K562 (cell line): ENCODE measurements around the gene RUVBL2. TPM values are rescaled to one million over a fixed set of nuclear protein-coding genes. Genes with fewer than 3 reads are reported as not detected.

Experiments
- ARID2 ChIP-seq: fragments of 450-650 bp; IDR thresholded peaks from 2 replicates; pipeline ENCODE4 v1.6.1; 2017; ENCODE audit warnings: antibody characterized with exemption, mild to moderate bottlenecking
- BHLHE40 ChIP-seq: IDR thresholded peaks from 2 replicates; pipeline ENCODE4 v1.6.1; 2011; ENCODE audit warnings: low read length, improper control_type of control experiment
- CHD1 ChIP-seq: fragments of 200-600 bp; sonication (generic); IDR thresholded peaks from one replicate; pipeline ENCODE4 v1.6.1; 2012; ENCODE audit warnings: mild to moderate bottlenecking, moderate library complexity, low read length, inconsistent platforms
- DIDO1 ChIP-seq: fragments of 450-650 bp; IDR thresholded peaks from 2 replicates; pipeline ENCODE4 v1.6.1; 2016; ENCODE audit warnings: low read depth, missing biosample characterization, missing genetic modification characterization
- ETS2 ChIP-seq: IDR thresholded peaks from 2 replicates; pipeline ENCODE4 v1.6.1; 2016; ENCODE audit warnings: borderline replicate concordance, missing genetic modification characterization, mild to moderate bottlenecking, moderate library complexity, missing compliant biosample characterization; ENCODE audit not compliant: poor library complexity, severe bottlenecking
- FOXA1 ChIP-seq: fragments of 450-650 bp; IDR thresholded peaks from 2 replicates; pipeline ENCODE4 v1.6.1; 2016; ENCODE audit warnings: mild to moderate bottlenecking, borderline replicate concordance
- KAT7 ChIP-seq: sonication (generic); formaldehyde crosslinking; IDR thresholded peaks from 2 replicates; pipeline ENCODE4 v1.8.0; 2022; ENCODE audit warnings: missing genetic modification reagents, mild to moderate bottlenecking, borderline replicate concordance
- KDM2B ChIP-seq: fragments of 250-450 bp; sonication (Bioruptor Pico); IDR thresholded peaks from 2 replicates; pipeline ENCODE4 v1.8.0; 2021; ENCODE audit warnings: mild to moderate bottlenecking, moderate library complexity
- KLF10 ChIP-seq: fragments of 250-450 bp; sonication (Bioruptor Pico); IDR thresholded peaks from 2 replicates; pipeline ENCODE4 v1.6.1; 2021; ENCODE audit warnings: matching md5 sums
- KLF16 ChIP-seq: IDR thresholded peaks from 2 replicates; pipeline ENCODE4 v1.6.1; 2016; ENCODE audit warnings: antibody characterized with exemption
- LARP7 ChIP-seq: fragments of 450-650 bp; IDR thresholded peaks from 2 replicates; pipeline ENCODE4 v1.6.1; 2016
- MIER1 ChIP-seq: fragments of 450-650 bp; IDR thresholded peaks from 2 replicates; pipeline ENCODE4 v1.6.1; 2016; ENCODE audit warnings: antibody characterized with exemption, mild to moderate bottlenecking, low read depth
- MXI1 ChIP-seq: IDR thresholded peaks from 2 replicates; pipeline ENCODE4 v1.6.1; 2011; ENCODE audit warnings: low read depth, mild to moderate bottlenecking, improper control_type of control experiment, low read length
- NONO ChIP-seq, 2 experiments: fragments of 200-400 bp in 1 of 2; fragments of 450-650 bp in 1 of 2; formaldehyde crosslinking in 1 of 2; IDR thresholded peaks; 2 replicates each; pipeline ENCODE4 v1.6.1; 2017; ENCODE audit warnings: low read depth in 2 of 2, mild to moderate bottlenecking in 2 of 2, moderate library complexity in 2 of 2, low read length in 1 of 2
- NR2F6 ChIP-seq: fragments of 450-650 bp; formaldehyde crosslinking; IDR thresholded peaks from 2 replicates; pipeline ENCODE4 v1.4.0; 2020; ENCODE audit warnings: mild to moderate bottlenecking
- NR3C1 ChIP-seq: sonication (generic); formaldehyde crosslinking; IDR thresholded peaks from 2 replicates; pipeline ENCODE4 v1.8.1; 2022; ENCODE audit warnings: missing genetic modification reagents
- PTRF ChIP-seq: fragments of 450-650 bp; IDR thresholded peaks from 2 replicates; pipeline ENCODE4 v1.6.1; 2016; ENCODE audit warnings: mild to moderate bottlenecking, missing genetic modification characterization, missing compliant biosample characterization
- RB1 ChIP-seq: fragments of 450-650 bp; IDR thresholded peaks from 2 replicates; pipeline ENCODE4 v1.6.1; 2017; ENCODE audit warnings: low read depth, mild to moderate bottlenecking
- STAT5A ChIP-seq: IDR thresholded peaks from 2 replicates; pipeline ENCODE4 v1.6.1; 2012; ENCODE audit warnings: low read length, inconsistent platforms, borderline replicate concordance
- TAL1 ChIP-seq: fragments of 450-650 bp; IDR thresholded peaks from 2 replicates; pipeline ENCODE4 v1.6.1; 2016; ENCODE audit warnings: mild to moderate bottlenecking
- TOE1 ChIP-seq, 2 experiments: fragments of 450-650 bp in 1 of 2; sonication (generic) in 1 of 2; formaldehyde crosslinking in 1 of 2; IDR thresholded peaks; 2 replicates each; pipeline versions ENCODE4 v1.7.1 to v1.8.0; 2016 to 2022; ENCODE audit warnings: borderline replicate concordance in 2 of 2, mild to moderate bottlenecking in 2 of 2, antibody characterized with exemption in 1 of 2, inconsistent platforms in 1 of 2, low read depth in 1 of 2, missing genetic modification reagents in 1 of 2, moderate library complexity in 1 of 2
- ZBTB8A ChIP-seq: fragments of 450-650 bp; IDR thresholded peaks from 2 replicates; pipeline ENCODE4 v1.6.1; 2018; ENCODE audit warnings: mild to moderate bottlenecking, moderate library complexity; ENCODE audit not compliant: partially characterized antibody
- ZNF140 ChIP-seq: fragments of 250-450 bp; sonication (Bioruptor Pico); IDR thresholded peaks from 2 replicates; pipeline ENCODE4 v1.8.0; 2021; ENCODE audit warnings: moderate library complexity, mild to moderate bottlenecking, inconsistent platforms
- ZNF274 ChIP-seq: IDR thresholded peaks from 2 replicates; pipeline ENCODE4 v1.6.1; 2011; ENCODE audit warnings: low read depth, mild to moderate bottlenecking, low read length, moderate library complexity, borderline replicate concordance
- polyA plus RNA-seq, 8 experiments: library from polyadenylated mRNA; depleted of rRNA in 4 of 8; stranded (reverse) in 5 of 8; unstranded in 3 of 8; fragments of >200 nt; fragmentation: Nextera tagmentation in 2 of 8; fragmentation: Illumina TruSeq in 1 of 8; extraction: Ambion mirVana in 2 of 8; extraction: Trizol in 1 of 8; gene quantifications; 2 replicates each; pipeline versions ENCODE4 v1.2.1 to v1.2.3, GENCODE V29; 2011 to 2014; ENCODE audit warnings: inconsistent platforms in 1 of 8, missing spikeins in 1 of 8
- total RNA-seq, 7 experiments: library from RNA; depleted of rRNA in 6 of 7; stranded (reverse); fragments of >200 nt in 6 of 7; fragmentation: Illumina TruSeq in 2 of 7; extraction: Trizol in 2 of 7; gene quantifications; 2 replicates each; pipeline versions ENCODE4 v1.2.1 to v1.2.3, GENCODE V29; 2011 to 2021; ENCODE audit warnings: low replicate concordance in 1 of 7
- TF ChIP-seq, protein P1 (sequence below): sonication (generic); formaldehyde crosslinking; IDR thresholded peaks from 2 replicates; pipeline ENCODE4 v1.5.0; 2020; ENCODE audit warnings: missing genetic modification reagents
- TF ChIP-seq, protein P2 (sequence below): fragments of 450-650 bp; IDR thresholded peaks from 2 replicates; pipeline ENCODE4 v1.6.1; 2014; ENCODE audit warnings: low read depth, mild to moderate bottlenecking, moderate library complexity, borderline replicate concordance
- TF ChIP-seq, protein P3 (sequence below): sonication (generic); formaldehyde crosslinking; IDR thresholded peaks from 2 replicates; pipeline ENCODE4 v1.8.1; 2023; ENCODE audit warnings: mild to moderate bottlenecking, missing genetic modification reagents

Gene RUVBL2
- total and polyA plus RNA-seq, 9 of the 15 experiments (the other 6 are each of a cell fraction or from before 2014, with no cell fraction given): 71.4 to 453 (median 237) TPM

DNA sequence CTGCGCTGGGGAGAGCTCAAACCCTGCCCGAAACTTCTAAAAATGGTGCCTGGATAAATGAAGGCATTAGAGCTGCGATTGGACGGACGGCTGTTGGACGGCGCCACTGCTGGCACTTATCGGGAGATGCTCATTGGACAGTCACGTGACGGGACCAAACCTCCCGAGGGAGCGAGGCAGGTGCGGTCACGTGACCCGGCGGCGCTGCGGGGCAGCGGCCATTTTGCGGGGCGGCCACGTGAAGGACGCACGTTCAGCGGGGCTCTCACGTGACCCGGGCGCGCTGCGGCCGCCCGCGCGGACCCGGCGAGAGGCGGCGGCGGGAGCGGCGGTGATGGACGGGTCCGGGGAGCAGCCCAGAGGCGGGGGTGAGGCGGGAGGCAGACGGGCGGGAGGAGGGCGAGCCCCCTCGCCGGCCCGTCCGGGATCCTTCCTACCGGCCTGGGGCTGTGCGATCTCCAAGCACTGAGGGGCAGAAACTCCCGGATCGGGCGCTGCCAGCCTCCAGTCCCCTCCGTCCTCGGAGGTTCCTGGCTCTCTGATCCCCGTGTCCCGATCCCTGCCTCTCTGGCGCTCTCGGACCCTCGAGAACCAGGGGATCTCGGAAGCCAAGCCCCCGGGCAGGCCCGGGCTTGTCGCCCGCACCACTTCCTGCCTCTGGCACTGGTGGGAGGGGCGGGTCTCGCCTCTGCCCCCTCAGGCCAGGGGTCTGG lies 38.9 kb upstream of the RUVBL2 start, which contains the start of gene BAX (continued):
- no peak for TF ChIP-seq ETS2 (tag)
- TF ChIP-seq TAL1: no peak; the same call in 1 of the 2 replicates
- TF ChIP-seq KLF16: no peak; the same call in 1 of the 2 replicates
- peak; percentile 57; the same call in 1 of the 2 replicates for TF ChIP-seq DIDO1 (tag)
- no peak for TF ChIP-seq PTRF (tag)
- no peak for TF ChIP-seq FOXA1
- peak; percentile 100 for TF ChIP-seq TOE1 (IDR thresholded peaks at IDR 0.05; ENCODE audit: borderline replicate concordance)
- TF ChIP-seq TOE1 (CRISPR knock-in tag; IDR thresholded peaks at IDR 0.05; ENCODE audit: borderline replicate concordance, low read depth): no peak
- no peak for TF ChIP-seq MXI1
- TF ChIP-seq NONO (IDR thresholded peaks at IDR 0.05; ENCODE audit: low read depth in 2 of 2, low read length in 1 of 2): peak in 1 of 2 experiments; percentile 62; a peak in 1 of 4 replicates
- TF ChIP-seq ZNF140 (CRISPR knock-in tag): no peak
- TF ChIP-seq LARP7: no peak
- peak; percentile 27 for TF ChIP-seq CHD1
- TF ChIP-seq RB1: peak; percentile 95
- no peak for TF ChIP-seq NR3C1 (CRISPR knock-in tag)
- TF ChIP-seq MIER1: no peak
- no peak for TF ChIP-seq ZNF274
- TF ChIP-seq STAT5A: no peak
- peak; percentile 6; the same call in 1 of the 2 replicates for TF ChIP-seq NR2F6
- no peak for TF ChIP-seq KLF10
- TF ChIP-seq ARID2: no peak
- TF ChIP-seq, protein P1, sequence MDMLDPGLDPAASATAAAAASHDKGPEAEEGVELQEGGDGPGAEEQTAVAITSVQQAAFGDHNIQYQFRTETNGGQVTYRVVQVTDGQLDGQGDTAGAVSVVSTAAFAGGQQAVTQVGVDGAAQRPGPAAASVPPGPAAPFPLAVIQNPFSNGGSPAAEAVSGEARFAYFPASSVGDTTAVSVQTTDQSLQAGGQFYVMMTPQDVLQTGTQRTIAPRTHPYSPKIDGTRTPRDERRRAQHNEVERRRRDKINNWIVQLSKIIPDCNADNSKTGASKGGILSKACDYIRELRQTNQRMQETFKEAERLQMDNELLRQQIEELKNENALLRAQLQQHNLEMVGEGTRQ (CRISPR knock-in tag): peak; percentile 98
- TF ChIP-seq KAT7 (CRISPR knock-in tag): no peak; the same call in 1 of the 2 replicates
- peak; percentile 2; the same call in 1 of the 2 replicates for TF ChIP-seq KDM2B
- TF ChIP-seq BHLHE40: peak; percentile 100
- TF ChIP-seq, protein P2, sequence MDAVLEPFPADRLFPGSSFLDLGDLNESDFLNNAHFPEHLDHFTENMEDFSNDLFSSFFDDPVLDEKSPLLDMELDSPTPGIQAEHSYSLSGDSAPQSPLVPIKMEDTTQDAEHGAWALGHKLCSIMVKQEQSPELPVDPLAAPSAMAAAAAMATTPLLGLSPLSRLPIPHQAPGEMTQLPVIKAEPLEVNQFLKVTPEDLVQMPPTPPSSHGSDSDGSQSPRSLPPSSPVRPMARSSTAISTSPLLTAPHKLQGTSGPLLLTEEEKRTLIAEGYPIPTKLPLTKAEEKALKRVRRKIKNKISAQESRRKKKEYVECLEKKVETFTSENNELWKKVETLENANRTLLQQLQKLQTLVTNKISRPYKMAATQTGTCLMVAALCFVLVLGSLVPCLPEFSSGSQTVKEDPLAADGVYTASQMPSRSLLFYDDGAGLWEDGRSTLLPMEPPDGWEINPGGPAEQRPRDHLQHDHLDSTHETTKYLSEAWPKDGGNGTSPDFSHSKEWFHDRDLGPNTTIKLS: peak; percentile 63; the same call in 1 of the 2 replicates
- TF ChIP-seq, protein P3, sequence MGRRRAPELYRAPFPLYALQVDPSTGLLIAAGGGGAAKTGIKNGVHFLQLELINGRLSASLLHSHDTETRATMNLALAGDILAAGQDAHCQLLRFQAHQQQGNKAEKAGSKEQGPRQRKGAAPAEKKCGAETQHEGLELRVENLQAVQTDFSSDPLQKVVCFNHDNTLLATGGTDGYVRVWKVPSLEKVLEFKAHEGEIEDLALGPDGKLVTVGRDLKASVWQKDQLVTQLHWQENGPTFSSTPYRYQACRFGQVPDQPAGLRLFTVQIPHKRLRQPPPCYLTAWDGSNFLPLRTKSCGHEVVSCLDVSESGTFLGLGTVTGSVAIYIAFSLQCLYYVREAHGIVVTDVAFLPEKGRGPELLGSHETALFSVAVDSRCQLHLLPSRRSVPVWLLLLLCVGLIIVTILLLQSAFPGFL (CRISPR knock-in tag): no peak
- TF ChIP-seq ZBTB8A: no peak
